Measurements from ENCODE around the gene FDX2. TPM values are rescaled to one million over a fixed set of nuclear protein-coding genes. Genes with fewer than 3 reads are reported as not detected.
"Not testable (repeated sequence)": the region's sequence is repeated elsewhere in the genome, so short reads cannot be mapped to it uniquely, and the experiment has no call there.

The FDX2 gene
- total RNA-seq, 1 experiment from 2014 or later: 50.2 TPM

- no peak for DNase-seq (ENCODE audit: low spot score)
These were observed 31.5 kb downstream of the FDX2 start for GRCh38 chr19:10284065-10284959.

- no peak for DNase-seq (ENCODE audit: low spot score)
These were observed 32.3 kb downstream of the FDX2 start for GRCh38 chr19:10283301-10284064.

DNA sequence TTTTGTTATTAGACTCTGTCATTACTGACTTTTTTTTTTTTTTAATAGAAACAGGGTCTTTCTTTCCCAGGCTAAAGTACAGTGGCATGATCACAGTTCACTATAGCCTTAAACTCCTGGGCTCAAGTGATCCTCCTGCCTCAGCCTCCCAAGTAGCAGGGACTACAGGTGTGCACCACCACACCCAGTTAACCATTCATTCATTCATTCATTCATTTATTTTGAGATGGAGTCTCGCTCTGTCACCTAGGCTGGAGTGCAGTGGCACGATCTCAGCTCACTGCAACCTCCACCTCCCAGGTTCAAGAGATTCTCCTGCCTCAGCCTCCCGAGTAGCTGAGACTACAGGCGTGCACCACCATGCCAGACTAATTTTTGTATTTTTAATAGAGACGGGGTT is 33.8 kb downstream of the FDX2 start:
- DNase-seq (ENCODE audit: low spot score): not testable (repeated sequence)

GRCh38 chr19:10279737-10280442 is 35.9 kb downstream of the FDX2 start:
- no peak for DNase-seq (ENCODE audit: low spot score)

DNA sequence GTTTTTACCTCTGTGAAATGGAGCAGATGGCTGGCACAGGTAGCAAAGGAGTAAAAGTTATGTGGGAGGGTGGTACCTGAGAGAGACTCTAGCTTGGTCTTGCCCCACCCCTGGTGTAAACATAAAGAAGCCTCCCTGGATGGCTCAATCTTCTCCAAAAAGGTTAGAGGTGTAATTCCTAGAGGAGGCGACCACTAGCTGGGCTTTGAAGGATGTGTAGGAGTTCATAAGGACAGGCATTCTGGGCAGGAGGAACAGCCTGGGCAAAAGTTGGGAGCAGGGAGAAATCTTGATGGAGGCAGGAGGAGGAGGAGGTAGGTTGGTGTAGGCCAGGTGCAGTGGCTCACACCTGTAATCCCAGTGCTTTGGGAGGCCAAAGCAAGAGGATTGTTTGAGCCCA is 36.9 kb downstream of the FDX2 start:
- no peak for DNase-seq (ENCODE audit: low spot score)

DNA sequence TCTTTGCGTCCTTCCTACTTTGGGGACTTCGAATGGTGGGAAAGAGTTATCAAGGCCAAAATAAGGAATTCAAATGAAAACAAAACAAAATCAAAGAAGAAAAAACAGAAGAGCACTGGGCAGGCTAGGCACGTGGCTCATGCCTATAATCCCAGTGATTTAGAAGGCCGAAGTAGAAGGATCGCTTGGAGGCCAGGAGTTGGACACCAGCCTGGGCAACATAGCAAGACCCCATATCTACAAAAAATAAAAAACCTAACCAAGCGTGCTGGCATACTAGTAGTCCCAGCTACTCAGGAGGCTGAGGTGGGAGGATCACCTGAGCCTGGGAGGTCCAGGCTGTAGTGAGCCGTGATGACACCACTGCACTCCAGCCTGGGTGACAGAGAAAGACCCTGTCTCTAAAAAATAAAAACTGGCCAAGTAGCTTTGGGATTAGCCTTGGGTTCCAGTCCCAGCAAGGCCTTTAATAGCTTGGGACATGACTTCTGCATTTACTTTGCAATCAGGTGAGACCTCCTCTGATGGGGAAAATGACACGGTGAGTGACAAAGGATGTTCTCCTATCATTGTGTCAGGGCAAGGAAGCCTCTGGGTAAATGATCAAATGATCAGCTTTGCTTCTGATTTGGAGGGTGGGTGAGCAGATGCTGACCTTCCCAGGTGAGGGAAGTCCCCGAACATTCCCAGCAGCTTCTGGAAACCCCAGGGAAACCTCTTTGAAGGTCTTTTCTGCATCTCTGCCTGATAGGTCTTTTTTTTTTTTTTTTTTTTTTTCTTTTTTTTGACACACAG is 37.8 kb downstream of the FDX2 start:
- DNase-seq (ENCODE audit: low spot score): no peak

- no peak for DNase-seq (ENCODE audit: low spot score)
These were observed 41.2 kb downstream of the FDX2 start for GRCh38 chr19:10274589-10274988.

DNA sequence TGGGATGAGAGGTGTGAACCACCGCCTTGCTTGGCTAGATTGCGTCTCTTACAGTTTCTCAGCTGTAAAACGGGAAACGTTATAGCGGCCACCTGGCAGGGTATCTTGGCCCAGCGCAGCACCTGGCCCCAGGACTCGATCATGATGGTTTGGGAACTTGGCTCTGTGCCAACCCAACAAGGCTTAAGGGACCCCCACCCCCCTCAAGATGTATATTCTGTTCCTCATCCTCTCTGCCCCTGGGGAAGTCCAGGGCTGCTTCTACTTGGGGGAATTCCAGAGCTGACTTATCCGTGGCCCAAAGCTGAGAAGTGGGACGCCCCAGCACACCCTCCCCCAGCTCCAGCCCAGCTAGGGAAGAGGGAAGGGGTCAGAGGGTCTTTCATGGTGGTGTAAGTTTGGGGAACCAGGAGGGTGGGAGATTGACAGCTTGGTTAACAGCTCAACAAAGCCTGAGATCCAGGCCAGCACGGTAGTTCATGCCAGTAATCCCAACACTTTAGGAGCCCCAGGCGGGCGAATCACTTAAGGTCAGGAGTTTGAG is 44.2 kb downstream of the FDX2 start:
- DNase-seq (ENCODE audit: low spot score): no peak

DNA sequence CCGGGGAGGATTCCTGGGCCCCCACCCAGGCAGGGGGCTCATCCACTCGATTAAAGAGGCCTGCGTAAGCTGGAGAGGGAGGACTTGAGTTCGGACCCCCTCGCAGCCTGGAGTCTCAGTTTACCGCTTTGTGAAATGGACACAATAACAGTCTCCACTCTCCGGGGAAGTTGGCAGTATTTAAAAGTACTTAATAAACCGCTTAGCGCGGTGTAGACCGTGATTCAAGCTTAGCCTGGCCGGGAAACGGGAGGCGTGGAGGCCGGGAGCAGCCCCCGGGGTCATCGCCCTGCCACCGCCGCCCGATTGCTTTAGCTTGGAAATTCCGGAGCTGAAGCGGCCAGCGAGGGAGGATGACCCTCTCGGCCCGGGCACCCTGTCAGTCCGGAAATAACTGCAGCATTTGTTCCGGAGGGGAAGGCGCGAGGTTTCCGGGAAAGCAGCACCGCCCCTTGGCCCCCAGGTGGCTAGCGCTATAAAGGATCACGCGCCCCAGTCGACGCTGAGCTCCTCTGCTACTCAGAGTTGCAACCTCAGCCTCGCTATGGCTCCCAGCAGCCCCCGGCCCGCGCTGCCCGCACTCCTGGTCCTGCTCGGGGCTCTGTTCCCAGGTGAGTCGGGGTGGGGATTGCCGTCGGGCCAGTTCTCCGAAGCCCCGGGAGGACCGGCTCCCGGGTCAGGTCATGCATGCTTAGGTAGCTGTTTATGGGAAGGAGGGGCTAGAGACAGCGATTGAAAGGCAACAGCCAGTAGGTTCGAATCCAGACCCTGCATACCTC is 45.0 kb downstream of the FDX2 start, which contains the start of gene ICAM1:
Gene ICAM1 (plus strand): TSS at position 505 of the 779 bp plus-strand sequence. CDS start 40 bp downstream, at position 545.
- DNase-seq (ENCODE audit: low spot score): peak; percentile 47

DNA sequence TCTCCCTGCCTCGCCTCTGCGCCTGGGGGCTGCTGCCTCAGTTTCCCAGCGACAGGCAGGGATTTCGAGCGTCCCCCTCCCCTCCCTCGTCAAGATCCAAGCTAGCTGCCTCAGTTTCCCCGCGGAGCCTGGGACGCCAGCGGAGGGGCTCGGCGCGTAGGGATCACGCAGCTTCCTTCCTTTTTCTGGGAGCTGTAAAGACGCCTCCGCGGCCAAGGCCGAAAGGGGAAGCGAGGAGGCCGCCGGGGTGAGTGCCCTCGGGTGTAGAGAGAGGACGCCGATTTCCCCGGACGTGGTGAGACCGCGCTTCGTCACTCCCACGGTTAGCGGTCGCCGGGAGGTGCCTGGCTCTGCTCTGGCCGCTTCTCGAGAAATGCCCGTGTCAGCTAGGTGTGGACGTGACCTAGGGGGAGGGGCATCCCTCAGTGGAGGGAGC is 45.6 kb downstream of the FDX2 start:
- DNase-seq (ENCODE audit: low spot score): no peak

DNA sequence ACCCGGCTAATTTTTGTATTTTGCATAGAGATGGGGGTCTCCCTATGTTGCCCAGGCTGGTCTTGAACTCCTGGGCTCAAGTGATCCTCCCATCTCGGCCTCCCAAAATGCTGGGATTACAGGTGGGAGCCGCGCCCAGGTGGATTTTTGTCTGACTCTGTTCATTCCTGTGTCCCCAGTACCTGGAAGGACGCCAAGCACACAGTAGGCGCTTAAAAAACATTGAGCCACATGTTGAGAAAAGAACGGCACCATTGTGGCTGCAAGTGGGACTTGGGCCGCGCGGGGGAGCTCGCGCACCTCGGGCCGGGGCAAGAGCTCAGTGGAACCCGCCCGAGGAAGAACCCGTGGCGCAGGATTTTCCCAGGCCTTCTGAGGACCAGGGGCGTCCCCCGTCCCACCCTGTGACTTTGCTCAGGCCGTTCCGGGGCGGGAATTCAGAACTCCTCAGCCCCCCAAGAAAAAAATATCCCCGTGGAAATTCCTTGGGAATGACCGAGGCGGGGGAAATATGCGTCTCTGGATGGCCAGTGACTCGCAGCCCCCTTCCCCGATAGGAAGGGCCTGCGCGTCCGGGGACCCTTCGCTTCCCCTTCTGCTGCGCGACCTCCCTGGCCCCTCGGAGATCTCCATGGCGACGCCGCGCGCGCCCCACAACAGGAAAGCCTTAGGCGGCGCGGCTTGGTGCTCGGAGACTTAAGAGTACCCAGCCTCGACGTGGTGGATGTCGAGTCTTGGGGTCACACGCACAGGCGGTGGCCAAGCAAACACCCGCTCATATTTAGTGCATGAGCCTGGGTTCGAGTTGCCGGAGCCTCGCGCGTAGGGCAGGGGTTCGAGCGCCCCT is 46.3 kb downstream of the FDX2 start:
- DNase-seq (ENCODE audit: low spot score): peak; percentile 60

DNA sequence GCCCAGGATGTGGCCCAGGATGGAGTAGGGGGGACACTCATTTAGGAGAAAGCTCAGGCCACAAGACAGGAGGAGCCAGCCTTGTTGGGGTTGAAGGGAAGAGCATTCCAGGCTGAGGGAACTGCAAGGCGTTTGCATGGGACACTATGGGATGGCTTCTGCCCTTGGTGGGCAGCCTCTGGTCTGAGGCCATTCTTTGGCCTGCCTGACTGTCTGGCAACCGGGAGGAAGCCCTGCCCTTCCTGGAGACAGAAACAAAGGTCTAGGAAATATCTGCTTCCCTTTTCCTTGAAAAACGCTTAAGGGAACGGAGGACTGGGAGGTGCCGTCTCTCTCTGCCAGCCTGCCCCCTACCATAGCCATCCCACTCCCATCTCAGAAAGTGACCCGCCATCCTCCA is 47.7 kb downstream of the FDX2 start:
- no peak for DNase-seq (ENCODE audit: low spot score)

DNA sequence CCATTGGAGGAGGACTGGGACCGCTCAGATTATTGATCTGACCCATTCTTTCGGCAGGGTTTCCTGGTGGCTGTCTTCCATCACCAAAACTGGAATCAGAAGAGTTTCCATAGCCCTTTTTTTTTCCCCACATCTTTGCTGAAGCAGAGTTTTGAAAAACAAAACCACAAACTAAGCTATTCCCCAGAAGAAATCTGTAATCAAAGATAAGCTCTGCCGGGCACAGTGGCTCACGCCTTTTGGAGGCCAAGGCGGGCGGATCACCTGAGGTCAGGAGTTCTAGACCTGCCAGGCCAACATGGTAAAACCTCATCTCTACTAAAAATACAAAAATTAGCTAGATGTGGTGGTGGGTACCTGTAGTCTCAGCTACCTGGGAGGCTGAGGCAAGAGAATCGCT is 49.1 kb downstream of the FDX2 start:
- DNase-seq (ENCODE audit: low spot score): no peak

DNA sequence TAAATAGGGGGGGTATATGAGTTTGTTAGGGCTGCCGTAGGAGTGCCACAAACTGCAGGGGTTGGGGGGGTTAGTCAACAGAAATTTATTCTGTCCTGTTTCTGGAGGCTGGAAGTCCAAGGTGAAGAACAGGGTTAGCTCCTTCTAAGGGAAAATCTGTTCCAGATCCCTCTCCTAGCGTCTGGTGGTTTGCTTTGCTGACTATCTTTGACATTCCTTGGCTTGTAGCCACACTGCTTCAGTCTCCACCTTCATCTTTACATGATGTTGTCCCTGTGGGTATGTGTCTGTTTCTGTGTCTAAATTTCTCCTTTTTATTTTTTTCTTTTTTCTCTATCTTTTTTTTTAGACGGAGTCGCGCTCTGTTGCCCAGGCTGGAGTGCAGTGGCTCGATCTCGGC is 53.0 kb downstream of the FDX2 start:
- no peak for DNase-seq (ENCODE audit: low spot score)

GRCh38 chr19:10260141-10260584 is 55.7 kb downstream of the FDX2 start:
- DNase-seq (ENCODE audit: low spot score): peak; percentile 15
